GM12892 (cell line): ENCODE data around the gene UNC5C.

ENCODE experiments used
- POLR2A ChIP-seq: IDR thresholded peaks from 2 replicates; pipeline ENCODE4 v1.6.1; 2011; ENCODE audit warnings: low read depth, low read length, control low read depth
- POLR2AphosphoS5 ChIP-seq: IDR thresholded peaks from 2 replicates; pipeline ENCODE4 v1.6.1; 2011; ENCODE audit warnings: low read depth, low read length, control low read depth
- TAF1 ChIP-seq: IDR thresholded peaks from 2 replicates; pipeline ENCODE4 v1.6.1; 2011; ENCODE audit warnings: low read depth, mild to moderate bottlenecking, control low read depth, low read length, borderline replicate concordance

- no peak for TF ChIP-seq POLR2AphosphoS5
- TF ChIP-seq POLR2A: no peak
- no peak for TF ChIP-seq TAF1
Measured at GRCh38 chr4:95556207-95556859, 7.6 kb upstream of the UNC5C start.
